ENCODE measurements around the gene BCAS1.

BCAS1 gene

DNA sequence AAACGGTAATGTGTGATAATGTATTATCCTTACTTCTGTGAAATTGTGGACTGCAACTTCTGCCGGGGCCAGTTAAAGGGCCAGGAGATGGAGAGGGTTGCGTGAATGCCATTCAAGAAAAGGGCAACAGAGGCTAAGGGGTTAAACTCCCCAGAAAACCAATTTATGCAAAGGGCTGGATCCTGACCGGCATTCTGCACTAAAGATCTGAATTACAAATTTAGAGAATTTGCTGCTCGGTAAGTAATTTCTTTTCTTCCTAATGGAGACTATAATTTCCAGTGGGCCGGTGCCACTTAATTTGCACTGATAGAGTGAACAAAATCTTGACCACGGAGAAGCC, 130.1 kb downstream of the BCAS1 start:
- Histone ChIP-seq H3K27me3 (ENCODE audit: insufficient read depth, low read depth, severe bottlenecking) (peaks cover 7% of the 10 kb centered on the region), H3K9me3 (ENCODE audit: severe bottlenecking) (no peaks in the 10 kb centered on the region), H3K4me3 (ENCODE audit: low read depth, low read length) (no peak overlapping the region), H3K27ac (no peak overlapping the region), H3K36me3 (no peaks in the 10 kb centered on the region)
- DNase-seq: no peak
- TF ChIP-seq CTCF (IDR thresholded peaks at IDR 0.05; ENCODE audit: low read depth, low read length): no peak

GRCh38 chr20:53939572-53940359, 130.6 kb downstream of the BCAS1 start:
- DNase-seq: peak; percentile 84
- Histone ChIP-seq H3K9me3 (ENCODE audit: severe bottlenecking) (no peaks in the 10 kb centered on the region), H3K27me3 (ENCODE audit: insufficient read depth, low read depth, severe bottlenecking) (peaks cover 5% of the 10 kb centered on the region), H3K4me3 (ENCODE audit: low read depth, low read length) (no peak overlapping the region), H3K36me3 (no peaks in the 10 kb centered on the region), H3K27ac (no peak overlapping the region)
- peak; percentile 77 for TF ChIP-seq CTCF (IDR thresholded peaks at IDR 0.05; ENCODE audit: low read depth, low read length)

GRCh38 chr20:53939190-53939571, 131.2 kb downstream of the BCAS1 start:
- no peak overlapping the region for H3K27ac ChIP-seq
- TF ChIP-seq CTCF (IDR thresholded peaks at IDR 0.05; ENCODE audit: low read depth, low read length): no peak
- peaks cover under 1% of the 10 kb centered on the region for H3K27me3 ChIP-seq (ENCODE audit: insufficient read depth, low read depth, severe bottlenecking)
- H3K4me3 ChIP-seq (ENCODE audit: low read depth, low read length): no peak overlapping the region
- H3K36me3 ChIP-seq: no peaks in the 10 kb centered on the region
- no peaks in the 10 kb centered on the region for H3K9me3 ChIP-seq (ENCODE audit: severe bottlenecking)
- no peak for DNase-seq

DNA sequence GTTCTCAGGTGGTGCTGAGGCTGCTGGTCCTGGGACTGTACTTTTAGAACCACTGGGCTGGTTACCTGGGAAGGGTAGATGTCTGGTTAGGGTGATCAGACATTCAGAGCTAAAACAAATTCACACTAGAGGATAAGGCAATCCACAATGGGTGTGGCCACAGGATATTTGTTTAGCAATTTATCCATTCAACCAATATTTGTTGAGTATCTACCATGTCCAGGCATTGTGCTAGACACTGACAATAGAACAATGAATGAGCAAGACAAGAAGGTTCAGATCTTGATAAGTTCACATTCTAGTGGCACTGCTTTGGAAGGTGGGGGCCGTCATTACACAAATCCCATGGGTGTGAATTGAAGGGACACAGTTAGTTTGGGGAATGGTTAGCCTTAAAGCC, 131.7 kb downstream of the BCAS1 start:
- TF ChIP-seq CTCF (IDR thresholded peaks at IDR 0.05; ENCODE audit: low read depth, low read length): no peak
- no peaks in the 10 kb centered on the region for H3K27me3 ChIP-seq (ENCODE audit: insufficient read depth, low read depth, severe bottlenecking)
- H3K36me3 ChIP-seq: no peaks in the 10 kb centered on the region
- no peaks in the 10 kb centered on the region for H3K9me3 ChIP-seq (ENCODE audit: severe bottlenecking)
- no peak overlapping the region for H3K27ac ChIP-seq
- no peak overlapping the region for H3K4me3 ChIP-seq (ENCODE audit: low read depth, low read length)
- DNase-seq: no peak

- H3K27ac ChIP-seq: no peak overlapping the region
- no peak overlapping the region for H3K4me3 ChIP-seq (ENCODE audit: low read depth, low read length)
- no peak for TF ChIP-seq CTCF (IDR thresholded peaks at IDR 0.05; ENCODE audit: low read depth, low read length)
- H3K27me3 ChIP-seq (ENCODE audit: insufficient read depth, low read depth, severe bottlenecking): no peaks in the 10 kb centered on the region
- no peaks in the 10 kb centered on the region for H3K9me3 ChIP-seq (ENCODE audit: severe bottlenecking)
- DNase-seq: no peak
- H3K36me3 ChIP-seq: no peaks in the 10 kb centered on the region
Measured at GRCh38 chr20:53937929-53938367, 132.4 kb downstream of the BCAS1 start.

- Histone ChIP-seq H3K4me3 (ENCODE audit: low read depth, low read length) (no peak overlapping the region), H3K27me3 (ENCODE audit: insufficient read depth, low read depth, severe bottlenecking) (no peaks in the 10 kb centered on the region), H3K36me3 (no peaks in the 10 kb centered on the region), H3K27ac (no peak overlapping the region), H3K9me3 (ENCODE audit: severe bottlenecking) (no peaks in the 10 kb centered on the region)
- TF ChIP-seq CTCF (IDR thresholded peaks at IDR 0.05; ENCODE audit: low read depth, low read length): no peak
- no peak for DNase-seq
Measured at GRCh38 chr20:53937339-53937741, 133.1 kb downstream of the BCAS1 start.

All from WERI-Rb-1 (cell line).